GM18861 (cell line): ENCODE data around the gene CDC45.

Experiments
- ATAC-seq: cut with Tn5 transposase; IDR thresholded peaks from one replicate; pipeline ENCODE4 v1.9.1; 2021; ENCODE audit not compliant: unreplicated experiment

Gene CDC45

DNA sequence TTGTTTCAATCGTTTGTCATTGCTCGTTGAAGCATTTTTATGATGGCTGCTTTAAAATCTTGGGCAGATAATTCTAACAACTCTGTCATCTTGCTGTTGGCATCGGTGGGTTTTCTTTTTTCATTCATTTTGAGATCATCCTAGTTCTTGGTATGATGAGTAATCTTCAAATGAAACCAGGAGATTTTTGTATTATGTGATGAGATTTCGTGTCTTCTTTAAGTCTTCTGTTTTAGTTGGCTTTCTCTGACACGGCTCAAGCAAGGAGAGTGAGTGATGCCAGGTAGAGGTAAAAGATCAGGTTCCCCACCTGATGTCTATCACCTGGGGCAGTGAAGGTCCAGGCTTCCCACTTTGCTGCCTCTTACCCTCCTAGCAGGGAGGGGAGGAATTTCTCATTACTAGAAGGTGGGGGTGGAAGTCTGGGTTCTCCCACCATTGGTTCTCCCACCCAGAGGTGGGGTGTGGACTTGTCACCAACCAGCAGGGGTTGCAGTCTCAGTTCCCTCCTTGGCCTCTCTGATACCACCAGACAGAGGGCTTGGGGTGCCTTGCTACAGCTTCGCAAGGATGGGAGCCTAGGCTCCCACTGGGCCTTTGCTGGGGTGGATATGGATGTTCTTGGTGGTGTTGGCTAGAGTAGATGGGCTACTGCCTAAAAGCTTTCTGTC, 12.9 kb downstream of the CDC45 start:
- ATAC-seq, result no peak

DNA sequence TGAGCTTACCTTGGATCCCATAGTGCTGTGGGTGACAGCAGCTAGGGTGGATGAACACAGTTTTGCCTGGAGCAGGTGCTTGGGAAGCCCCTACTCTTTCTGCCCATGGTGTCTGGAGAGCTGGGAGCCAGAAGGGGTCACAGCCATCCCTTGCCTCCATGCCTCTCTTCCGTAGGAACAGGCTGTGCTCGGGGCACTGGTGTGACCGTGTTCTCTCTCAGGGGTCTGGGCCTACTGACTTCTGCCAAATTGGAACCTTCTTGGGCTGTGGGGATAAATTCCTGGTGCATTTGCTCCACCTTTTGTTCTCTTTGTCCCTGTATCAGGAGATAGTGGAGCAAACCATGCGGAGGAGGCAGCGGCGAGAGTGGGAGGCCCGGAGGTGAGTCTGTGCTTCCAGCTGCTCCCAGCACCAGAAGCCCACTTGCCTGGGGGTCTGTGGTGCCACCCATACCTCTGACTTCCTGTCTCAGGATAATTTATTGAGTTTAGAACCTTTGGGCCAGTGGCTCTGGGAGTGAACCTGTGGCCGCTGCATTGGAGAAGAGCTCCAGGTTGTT, 14.4 kb downstream of the CDC45 start:
- ATAC-seq, result no peak

- ATAC-seq, result no peak
Observed at GRCh38 chr22:19494676-19495173, 15.0 kb downstream of the CDC45 start.

GRCh38 chr22:19495562-19496323, 16.0 kb downstream of the CDC45 start:
- ATAC-seq, result no peak

- ATAC-seq, result no peak
Observed at GRCh38 chr22:19496324-19496630, 16.6 kb downstream of the CDC45 start.

- no peak for ATAC-seq
Observed at GRCh38 chr22:19497245-19497644, 17.5 kb downstream of the CDC45 start.

GRCh38 chr22:19498154-19498865, 18.6 kb downstream of the CDC45 start:
- ATAC-seq, result no peak

DNA sequence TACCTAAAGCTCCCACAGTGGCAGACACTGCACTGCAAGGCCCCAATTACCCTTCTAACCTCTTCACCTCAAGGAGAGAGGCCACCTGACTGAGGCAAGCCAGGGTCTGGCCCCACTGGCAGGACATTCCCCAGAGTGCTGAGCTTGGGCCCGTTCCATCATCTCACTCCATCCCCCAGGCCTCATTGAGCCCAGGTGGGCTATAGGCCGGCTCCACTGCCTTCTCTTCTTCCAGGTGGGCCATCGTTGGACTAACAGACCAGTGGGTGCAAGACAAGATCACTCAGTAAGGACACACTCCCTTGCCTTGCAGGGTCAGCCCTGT, 19.1 kb downstream of the CDC45 start:
- no peak for ATAC-seq

DNA sequence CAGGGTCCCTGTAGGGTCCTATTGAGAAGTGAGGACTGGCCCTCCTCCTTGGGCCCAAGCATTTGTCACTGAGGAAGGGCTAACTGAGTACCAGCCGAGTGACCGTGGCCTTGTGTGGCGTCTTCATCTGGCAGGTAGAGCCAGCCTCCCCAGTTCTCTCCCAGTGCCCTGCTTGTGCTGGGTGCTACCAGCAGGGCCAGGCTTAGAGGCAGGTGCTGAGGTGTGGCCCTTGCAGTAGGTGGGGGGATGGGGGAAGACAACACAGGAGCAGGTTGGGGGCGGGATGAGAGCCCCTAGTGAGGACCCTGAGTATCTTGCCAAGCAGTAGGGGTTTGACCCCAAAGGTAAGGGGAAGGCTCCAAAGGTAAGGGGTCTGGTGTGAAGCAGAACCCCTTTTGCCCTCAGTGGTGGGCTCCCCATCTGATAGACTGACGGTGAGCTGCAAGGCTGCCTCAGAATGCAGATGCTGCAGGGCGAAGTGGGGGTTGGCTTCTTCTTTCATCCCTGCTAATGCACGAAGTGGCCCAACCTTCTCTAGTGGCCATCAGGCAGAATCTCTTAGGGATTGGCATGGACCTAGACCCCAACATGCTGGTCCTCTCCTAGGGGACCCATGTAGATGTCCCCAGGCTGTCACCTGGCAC, 19.6 kb downstream of the CDC45 start:
- ATAC-seq, result no peak

DNA sequence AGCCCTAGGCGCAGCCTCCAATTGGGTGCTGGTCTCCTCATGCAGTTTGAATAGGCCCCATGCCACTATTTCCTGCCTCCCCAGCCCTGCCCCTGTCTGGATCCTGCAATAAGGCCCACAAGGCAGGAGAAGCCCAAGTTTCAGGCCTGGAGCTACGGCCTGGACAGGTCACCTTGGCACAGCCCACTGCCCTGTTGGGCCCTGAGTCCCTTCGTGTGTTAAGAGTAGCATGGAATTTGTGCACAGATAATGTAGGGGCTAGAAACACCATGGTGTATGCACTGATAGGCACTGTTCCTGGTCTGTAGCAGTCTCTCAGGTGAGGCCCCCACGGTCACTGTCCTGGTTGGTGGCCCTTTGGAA, 20.1 kb downstream of the CDC45 start:
- ATAC-seq, result no peak

DNA sequence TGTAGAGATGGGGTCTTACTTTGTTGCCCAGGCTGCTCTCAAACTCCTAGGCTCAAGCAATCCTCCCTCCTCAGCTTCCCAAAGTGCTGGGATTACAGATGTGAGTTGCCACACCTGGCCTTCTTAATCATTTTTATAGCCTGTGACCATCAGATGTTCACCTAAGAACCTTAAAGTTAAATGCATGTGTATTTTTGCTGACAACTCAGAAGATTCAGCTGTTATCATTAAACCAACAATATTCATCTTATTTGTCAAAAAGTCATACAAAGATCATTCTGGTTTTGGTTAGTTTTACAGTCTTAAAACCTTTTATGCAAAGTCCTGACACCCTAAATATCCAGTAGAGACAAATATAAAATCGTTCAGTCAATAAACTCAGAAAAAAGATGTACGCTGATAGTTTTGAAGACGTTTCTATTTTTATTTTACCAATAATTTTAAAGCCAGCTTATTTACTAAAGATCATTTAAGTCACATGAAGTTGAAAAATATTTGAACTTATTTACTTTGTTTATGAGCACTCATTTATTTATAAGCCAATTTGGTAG, 22.3 kb downstream of the CDC45 start:
- ATAC-seq, result no peak

DNA sequence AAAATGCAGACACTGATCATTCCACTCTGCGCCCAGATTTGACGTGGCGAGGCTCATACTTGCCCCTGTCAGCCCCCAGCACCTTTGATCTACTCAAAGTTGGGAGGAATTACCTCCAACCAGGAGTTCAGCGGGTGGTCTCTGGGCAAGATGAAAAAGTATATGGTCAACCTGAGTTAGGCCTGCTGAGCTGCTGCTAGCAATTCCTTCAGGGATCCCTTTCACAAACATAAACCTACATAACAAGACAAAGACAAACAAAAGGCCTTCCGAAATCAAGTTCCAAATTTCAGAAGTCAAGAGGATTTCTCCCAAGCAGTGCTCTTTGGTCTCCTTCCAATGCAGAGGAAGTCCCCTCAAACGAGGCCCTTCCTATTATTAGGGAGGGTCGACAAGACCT, 23.6 kb downstream of the CDC45 start:
- no peak for ATAC-seq

DNA sequence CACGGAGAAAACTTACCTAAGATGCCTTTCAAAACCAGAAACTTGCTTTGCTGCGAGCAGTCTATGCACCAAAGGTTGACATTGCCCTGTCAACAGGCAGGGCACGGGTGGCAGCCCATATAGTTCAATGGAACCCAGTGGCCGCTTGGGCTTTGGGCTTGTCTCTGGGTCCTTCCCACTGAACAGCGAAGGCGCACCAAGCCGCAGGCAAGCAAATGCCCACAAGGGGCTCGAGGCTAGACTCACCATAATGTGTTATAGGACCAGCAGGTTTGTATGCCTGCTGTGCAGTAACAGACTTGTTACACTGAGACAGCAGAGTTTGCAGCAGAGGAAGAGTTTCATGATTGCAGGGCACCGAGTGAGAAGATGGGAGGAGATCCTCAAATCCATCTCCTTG, 24.1 kb downstream of the CDC45 start:
- no peak for ATAC-seq

- no peak for ATAC-seq
Observed at GRCh38 chr22:19504900-19505734, 25.4 kb downstream of the CDC45 start.

DNA sequence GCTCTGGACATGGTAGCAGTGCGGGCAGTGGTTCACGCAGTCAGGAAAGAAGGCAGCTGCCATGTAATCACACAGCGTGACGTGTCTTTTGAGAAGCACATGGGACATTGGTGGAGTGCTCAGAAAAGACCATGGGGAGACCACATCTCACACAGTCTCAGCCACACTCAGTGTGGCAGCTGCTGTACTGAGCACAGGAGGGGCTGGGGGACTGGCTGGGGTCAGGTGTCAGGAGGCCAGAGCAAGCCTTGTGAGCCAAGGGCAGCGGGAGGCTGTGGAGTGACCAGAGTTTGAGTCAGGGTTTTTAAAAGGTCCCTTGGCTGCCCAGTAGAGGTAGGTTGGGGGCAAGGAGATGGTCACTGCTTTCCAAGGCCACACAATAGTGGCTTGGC, 26.0 kb downstream of the CDC45 start:
- ATAC-seq, result no peak

DNA sequence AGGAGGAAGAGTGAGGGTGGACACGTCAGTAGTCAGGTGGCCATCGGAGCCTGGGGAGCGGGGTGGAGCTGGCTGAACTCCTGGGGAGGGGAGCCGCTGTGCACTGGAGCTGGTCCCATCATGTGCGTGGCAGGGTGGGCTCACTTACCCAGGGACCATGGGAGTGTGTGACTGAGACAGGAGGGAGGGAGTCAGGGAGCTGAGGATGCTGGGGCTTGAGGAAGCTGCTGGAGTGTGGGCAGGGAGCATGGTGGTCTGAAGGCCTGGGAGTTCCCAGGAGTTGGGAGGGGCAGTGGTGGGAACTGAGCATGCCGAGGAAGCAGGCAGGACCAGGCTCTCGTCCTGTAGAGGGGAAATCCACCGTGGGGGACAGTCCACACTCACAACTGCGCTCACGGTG, 26.5 kb downstream of the CDC45 start:
- ATAC-seq, result no peak

- no peak for ATAC-seq
Observed at GRCh38 chr22:19507534-19507861, 27.8 kb downstream of the CDC45 start.

GRCh38 chr22:19508024-19508776, 28.5 kb downstream of the CDC45 start:
- no peak for ATAC-seq

DNA sequence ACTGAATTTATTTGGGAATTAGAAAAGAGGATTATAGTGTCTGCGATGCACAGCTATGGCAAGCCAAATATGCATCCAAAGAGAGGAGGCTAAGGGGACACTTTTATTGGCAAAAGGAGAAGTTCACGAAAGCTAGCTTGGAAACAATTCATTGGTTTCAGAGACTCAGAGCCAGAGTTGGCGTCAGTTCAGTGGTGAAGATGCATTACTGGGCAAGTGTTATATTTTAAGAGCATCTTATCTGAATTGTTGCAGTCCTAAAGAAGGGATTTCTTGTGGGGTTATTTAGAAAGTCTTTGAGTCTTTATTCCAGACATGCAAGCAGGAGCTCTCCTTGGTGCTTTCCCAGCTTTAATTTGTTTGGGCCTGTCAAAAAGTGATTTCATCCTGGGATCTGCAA, 29.5 kb downstream of the CDC45 start:
- no peak for ATAC-seq

GRCh38 chr22:19509923-19510322, 30.2 kb downstream of the CDC45 start:
- no peak for ATAC-seq
